ENCODE measurements around the gene PACSIN2.
"Not testable (repeated sequence)": the region's sequence is repeated elsewhere in the genome, so short reads cannot be mapped to it uniquely, and the experiment has no call there.

Gene PACSIN2

GRCh38 chr22:43014869-43015676, at the start of gene PACSIN2:
TSS of gene PACSIN2 (minus strand) at chr22:43015149. CDS start at chr22:42912080, 103,069 bp downstream.
- in situ Hi-C loops (cut with HindIII; ENCODE audit: low sequenced_read_pairs), result no loop called here

GRCh38 chr22:43060183-43060582, 45.2 kb upstream of the PACSIN2 start:
- in situ Hi-C loops (cut with HindIII; ENCODE audit: low sequenced_read_pairs), result loop anchor here (5.0 to 25.0 kb wide), 2 partner anchors 78 to 423 kb away; partner anchors contain the start of genes ATP5MGL and CYB5R3

- in situ Hi-C loops (cut with HindIII; ENCODE audit: low sequenced_read_pairs), result loop anchor here (25.0 kb wide), 1 partner anchor 420 kb away; the partner anchor contains the start of genes ATP5MGL and CYB5R3
Measured at GRCh38 chr22:43057641-43058040, 42.7 kb upstream of the PACSIN2 start.

- in situ Hi-C loops (cut with HindIII; ENCODE audit: low sequenced_read_pairs), result loop anchor here (25.0 kb wide), 1 partner anchor 416 kb away; the partner anchor contains the start of genes ATP5MGL and CYB5R3
Measured at GRCh38 chr22:43053176-43053575, 38.2 kb upstream of the PACSIN2 start.

GRCh38 chr22:43050995-43051394, 36.0 kb upstream of the PACSIN2 start:
- in situ Hi-C loops (cut with HindIII; ENCODE audit: low sequenced_read_pairs), result loop anchor here (25.0 kb wide), 1 partner anchor 414 kb away; the partner anchor contains the start of genes ATP5MGL and CYB5R3

GRCh38 chr22:43047605-43048004, 32.7 kb upstream of the PACSIN2 start:
- in situ Hi-C loops (cut with HindIII; ENCODE audit: low sequenced_read_pairs), result no loop called here

GRCh38 chr22:43044290-43044712, 29.4 kb upstream of the PACSIN2 start:
- in situ Hi-C loops (cut with HindIII; ENCODE audit: low sequenced_read_pairs), result no loop called here

- in situ Hi-C loops (cut with HindIII; ENCODE audit: low sequenced_read_pairs), result no loop called here
Measured at GRCh38 chr22:43042101-43042780, 27.3 kb upstream of the PACSIN2 start.

GRCh38 chr22:43039800-43040199, 24.9 kb upstream of the PACSIN2 start:
- in situ Hi-C loops (cut with HindIII; ENCODE audit: low sequenced_read_pairs), result no loop called here

GRCh38 chr22:43038325-43038724, 23.4 kb upstream of the PACSIN2 start:
- in situ Hi-C loops (cut with HindIII; ENCODE audit: low sequenced_read_pairs), result no loop called here

- in situ Hi-C loops (cut with HindIII; ENCODE audit: low sequenced_read_pairs), result no loop called here
Measured at GRCh38 chr22:43036282-43036829, 21.4 kb upstream of the PACSIN2 start.

- in situ Hi-C loops (cut with HindIII; ENCODE audit: low sequenced_read_pairs), result no loop called here
Measured at GRCh38 chr22:43035250-43035649, 20.3 kb upstream of the PACSIN2 start.

- in situ Hi-C loops (cut with HindIII; ENCODE audit: low sequenced_read_pairs), result no loop called here
Measured at GRCh38 chr22:43031617-43032016, 16.7 kb upstream of the PACSIN2 start.

- in situ Hi-C loops (cut with HindIII; ENCODE audit: low sequenced_read_pairs), result no loop called here
Measured at GRCh38 chr22:43018615-43019014, 3.7 kb upstream of the PACSIN2 start.

- in situ Hi-C loops (cut with HindIII; ENCODE audit: low sequenced_read_pairs), result no loop called here
Measured at GRCh38 chr22:43017525-43018460, 2.8 kb upstream of the PACSIN2 start.

GRCh38 chr22:43016150-43016549, 1.2 kb upstream of the PACSIN2 start:
- in situ Hi-C loops (cut with HindIII; ENCODE audit: low sequenced_read_pairs), result not testable (repeated sequence)

GRCh38 chr22:43015677-43016042, 711 bp upstream of the PACSIN2 start:
- in situ Hi-C loops (cut with HindIII; ENCODE audit: low sequenced_read_pairs), result no loop called here

- in situ Hi-C loops (cut with HindIII; ENCODE audit: low sequenced_read_pairs), result no loop called here
Measured at GRCh38 chr22:43014316-43014868, 557 bp downstream of the PACSIN2 start.

GRCh38 chr22:43013355-43014315, 1.3 kb downstream of the PACSIN2 start:
- in situ Hi-C loops (cut with HindIII; ENCODE audit: low sequenced_read_pairs), result no loop called here

Measured in endothelial cell of hepatic sinusoid (primary cell).